ENCODE data around the gene SMOC2.

- TF ChIP-seq, protein P1, sequence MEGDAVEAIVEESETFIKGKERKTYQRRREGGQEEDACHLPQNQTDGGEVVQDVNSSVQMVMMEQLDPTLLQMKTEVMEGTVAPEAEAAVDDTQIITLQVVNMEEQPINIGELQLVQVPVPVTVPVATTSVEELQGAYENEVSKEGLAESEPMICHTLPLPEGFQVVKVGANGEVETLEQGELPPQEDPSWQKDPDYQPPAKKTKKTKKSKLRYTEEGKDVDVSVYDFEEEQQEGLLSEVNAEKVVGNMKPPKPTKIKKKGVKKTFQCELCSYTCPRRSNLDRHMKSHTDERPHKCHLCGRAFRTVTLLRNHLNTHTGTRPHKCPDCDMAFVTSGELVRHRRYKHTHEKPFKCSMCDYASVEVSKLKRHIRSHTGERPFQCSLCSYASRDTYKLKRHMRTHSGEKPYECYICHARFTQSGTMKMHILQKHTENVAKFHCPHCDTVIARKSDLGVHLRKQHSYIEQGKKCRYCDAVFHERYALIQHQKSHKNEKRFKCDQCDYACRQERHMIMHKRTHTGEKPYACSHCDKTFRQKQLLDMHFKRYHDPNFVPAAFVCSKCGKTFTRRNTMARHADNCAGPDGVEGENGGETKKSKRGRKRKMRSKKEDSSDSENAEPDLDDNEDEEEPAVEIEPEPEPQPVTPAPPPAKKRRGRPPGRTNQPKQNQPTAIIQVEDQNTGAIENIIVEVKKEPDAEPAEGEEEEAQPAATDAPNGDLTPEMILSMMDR (conservative IDR thresholded peaks at IDR 0.05 in 1 of 2, IDR thresholded peaks at IDR 0.05 in 1 of 2; ENCODE audit: extremely low read depth in 1 of 2, insufficient read depth in 1 of 2, low read depth in 1 of 2, low read length in 2 of 2) = no peak
- TF ChIP-seq EZH2 (IDR thresholded peaks at IDR 0.05; ENCODE audit: borderline replicate concordance, low read length) = no peak
Measured at GRCh38 chr6:168667428-168667805, 226.4 kb downstream of the SMOC2 start.

All from mammary epithelial cell (primary cell).